Measurements from ENCODE around the gene PLCL2. TPM values are rescaled to one million over a fixed set of nuclear protein-coding genes. Genes with fewer than 3 reads are reported as not detected.

Gene PLCL2
- polyA plus RNA-seq, 1 experiment, result 1.9 TPM

- CTCF ChIA-PET, result interaction anchor here (1.1 kb wide), 1 partner anchor 15 kb away, joined by 4 read pairs; no protein-coding TSS in a partner anchor
- POLR2A ChIA-PET, result no interaction called here
- DNase-seq (ENCODE audit: low read depth), result no peak
- no peaks in the 10 kb centered on the region for H3K27me3 ChIP-seq (ENCODE audit: control insufficient read depth, insufficient read depth, low read length)
- TF ChIP-seq CTCF (IDR thresholded peaks at IDR 0.05; ENCODE audit: insufficient read depth, low read depth, low read length), result no peak
- H3K4me3 ChIP-seq (ENCODE audit: low read depth, low read length), result no peak overlapping the region
- H3K36me3 ChIP-seq (ENCODE audit: control insufficient read depth, insufficient read depth, low read length), result no peaks in the 10 kb centered on the region
Measured at GRCh38 chr3:16844222-16844621, 40.5 kb upstream of the PLCL2 start.

- no peak for DNase-seq (ENCODE audit: low read depth)
- ChIA-PET CTCF (interaction anchor here (1.1 kb wide), 1 partner anchor 16 kb away, joined by 4 read pairs; no protein-coding TSS in a partner anchor), POLR2A (no interaction called here)
- H3K36me3 ChIP-seq (ENCODE audit: control insufficient read depth, insufficient read depth, low read length), result no peaks in the 10 kb centered on the region
- no peak for TF ChIP-seq CTCF (IDR thresholded peaks at IDR 0.05; ENCODE audit: insufficient read depth, low read depth, low read length)
- no peak overlapping the region for H3K4me3 ChIP-seq (ENCODE audit: low read depth, low read length)
- no peaks in the 10 kb centered on the region for H3K27me3 ChIP-seq (ENCODE audit: control insufficient read depth, insufficient read depth, low read length)
Measured at GRCh38 chr3:16844791-16845190, 40.0 kb upstream of the PLCL2 start.

GRCh38 chr3:16846373-16847080, 38.2 kb upstream of the PLCL2 start:
- no peak for DNase-seq (ENCODE audit: low read depth)
- H3K27me3 ChIP-seq (ENCODE audit: control insufficient read depth, insufficient read depth, low read length), result no peaks in the 10 kb centered on the region
- no peak for TF ChIP-seq CTCF (IDR thresholded peaks at IDR 0.05; ENCODE audit: insufficient read depth, low read depth, low read length)
- H3K4me3 ChIP-seq (ENCODE audit: low read depth, low read length), result no peak overlapping the region
- CTCF ChIA-PET, result no interaction called here
- H3K36me3 ChIP-seq (ENCODE audit: control insufficient read depth, insufficient read depth, low read length), result no peaks in the 10 kb centered on the region
- POLR2A ChIA-PET, result no interaction called here

GRCh38 chr3:16848007-16848406, 36.7 kb upstream of the PLCL2 start:
- Histone ChIP-seq H3K27me3 (ENCODE audit: control insufficient read depth, insufficient read depth, low read length) (no peaks in the 10 kb centered on the region), H3K4me3 (ENCODE audit: low read depth, low read length) (no peak overlapping the region), H3K36me3 (ENCODE audit: control insufficient read depth, insufficient read depth, low read length) (no peaks in the 10 kb centered on the region)
- ChIA-PET CTCF (no interaction called here), POLR2A (no interaction called here)
- DNase-seq (ENCODE audit: low read depth), result no peak
- no peak for TF ChIP-seq CTCF (IDR thresholded peaks at IDR 0.05; ENCODE audit: insufficient read depth, low read depth, low read length)

- Histone ChIP-seq H3K27me3 (ENCODE audit: control insufficient read depth, insufficient read depth, low read length) (no peaks in the 10 kb centered on the region), H3K36me3 (ENCODE audit: control insufficient read depth, insufficient read depth, low read length) (no peaks in the 10 kb centered on the region), H3K4me3 (ENCODE audit: low read depth, low read length) (no peak overlapping the region)
- CTCF ChIA-PET, result no interaction called here
- POLR2A ChIA-PET, result no interaction called here
- DNase-seq (ENCODE audit: low read depth), result no peak
- TF ChIP-seq CTCF (IDR thresholded peaks at IDR 0.05; ENCODE audit: insufficient read depth, low read depth, low read length), result no peak
Measured at GRCh38 chr3:16849229-16849628, 35.5 kb upstream of the PLCL2 start.
